ENCODE measurements around the gene KCNC3.

- no peak for TF ChIP-seq POLR2A (IDR thresholded peaks at IDR 0.05)
- TF ChIP-seq, protein P1, sequence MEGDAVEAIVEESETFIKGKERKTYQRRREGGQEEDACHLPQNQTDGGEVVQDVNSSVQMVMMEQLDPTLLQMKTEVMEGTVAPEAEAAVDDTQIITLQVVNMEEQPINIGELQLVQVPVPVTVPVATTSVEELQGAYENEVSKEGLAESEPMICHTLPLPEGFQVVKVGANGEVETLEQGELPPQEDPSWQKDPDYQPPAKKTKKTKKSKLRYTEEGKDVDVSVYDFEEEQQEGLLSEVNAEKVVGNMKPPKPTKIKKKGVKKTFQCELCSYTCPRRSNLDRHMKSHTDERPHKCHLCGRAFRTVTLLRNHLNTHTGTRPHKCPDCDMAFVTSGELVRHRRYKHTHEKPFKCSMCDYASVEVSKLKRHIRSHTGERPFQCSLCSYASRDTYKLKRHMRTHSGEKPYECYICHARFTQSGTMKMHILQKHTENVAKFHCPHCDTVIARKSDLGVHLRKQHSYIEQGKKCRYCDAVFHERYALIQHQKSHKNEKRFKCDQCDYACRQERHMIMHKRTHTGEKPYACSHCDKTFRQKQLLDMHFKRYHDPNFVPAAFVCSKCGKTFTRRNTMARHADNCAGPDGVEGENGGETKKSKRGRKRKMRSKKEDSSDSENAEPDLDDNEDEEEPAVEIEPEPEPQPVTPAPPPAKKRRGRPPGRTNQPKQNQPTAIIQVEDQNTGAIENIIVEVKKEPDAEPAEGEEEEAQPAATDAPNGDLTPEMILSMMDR (IDR thresholded peaks at IDR 0.05), result no peak
Measured at GRCh38 chr19:50332244-50333038, 3.3 kb upstream of the KCNC3 start.

Data from suprapubic skin (tissue), 3 donors.